GM21529 (cell line): ENCODE data around the gene HAND1.

Source experiments
- ATAC-seq: cut with Tn5 transposase; IDR thresholded peaks from one replicate; pipeline ENCODE4 v1.9.1; 2021; ENCODE audit not compliant: unreplicated experiment

HAND1 gene

GRCh38 chr5:154506049-154506715 is 28.2 kb upstream of the HAND1 start:
- no peak for ATAC-seq

- ATAC-seq = no peak
Observed at GRCh38 chr5:154505567-154505966, 27.5 kb upstream of the HAND1 start.

GRCh38 chr5:154503698-154504039 is 25.6 kb upstream of the HAND1 start:
- ATAC-seq = no peak

GRCh38 chr5:154502180-154502579 is 24.2 kb upstream of the HAND1 start:
- no peak for ATAC-seq

GRCh38 chr5:154501566-154501965 is 23.5 kb upstream of the HAND1 start:
- no peak for ATAC-seq

GRCh38 chr5:154498994-154499393 is 21.0 kb upstream of the HAND1 start:
- ATAC-seq = no peak

GRCh38 chr5:154498591-154498990 is 20.6 kb upstream of the HAND1 start:
- no peak for ATAC-seq

- no peak for ATAC-seq
Observed at GRCh38 chr5:154494036-154494435, 16.0 kb upstream of the HAND1 start.

- no peak for ATAC-seq
Observed at GRCh38 chr5:154493274-154493673, 15.2 kb upstream of the HAND1 start.

GRCh38 chr5:154491941-154492340 is 13.9 kb upstream of the HAND1 start:
- no peak for ATAC-seq

- ATAC-seq = peak; percentile 98
Observed at GRCh38 chr5:154487541-154487940, 9.5 kb upstream of the HAND1 start.

- no peak for ATAC-seq
Observed at GRCh38 chr5:154486427-154486866, 8.4 kb upstream of the HAND1 start.

GRCh38 chr5:154485850-154486426 is 7.9 kb upstream of the HAND1 start:
- no peak for ATAC-seq

- no peak for ATAC-seq
Observed at GRCh38 chr5:154485096-154485491, 7.1 kb upstream of the HAND1 start.

- ATAC-seq = no peak
Observed at GRCh38 chr5:154484393-154485095, 6.5 kb upstream of the HAND1 start.

GRCh38 chr5:154483654-154484392 is 5.8 kb upstream of the HAND1 start:
- ATAC-seq = no peak

- ATAC-seq = no peak
Observed at GRCh38 chr5:154482528-154483449, 4.8 kb upstream of the HAND1 start.

- no peak for ATAC-seq
Observed at GRCh38 chr5:154481584-154482381, 3.8 kb upstream of the HAND1 start.

GRCh38 chr5:154480847-154481246 is 2.8 kb upstream of the HAND1 start:
- ATAC-seq = no peak
